ENCODE results near the gene SYK.

SYK gene

DNA sequence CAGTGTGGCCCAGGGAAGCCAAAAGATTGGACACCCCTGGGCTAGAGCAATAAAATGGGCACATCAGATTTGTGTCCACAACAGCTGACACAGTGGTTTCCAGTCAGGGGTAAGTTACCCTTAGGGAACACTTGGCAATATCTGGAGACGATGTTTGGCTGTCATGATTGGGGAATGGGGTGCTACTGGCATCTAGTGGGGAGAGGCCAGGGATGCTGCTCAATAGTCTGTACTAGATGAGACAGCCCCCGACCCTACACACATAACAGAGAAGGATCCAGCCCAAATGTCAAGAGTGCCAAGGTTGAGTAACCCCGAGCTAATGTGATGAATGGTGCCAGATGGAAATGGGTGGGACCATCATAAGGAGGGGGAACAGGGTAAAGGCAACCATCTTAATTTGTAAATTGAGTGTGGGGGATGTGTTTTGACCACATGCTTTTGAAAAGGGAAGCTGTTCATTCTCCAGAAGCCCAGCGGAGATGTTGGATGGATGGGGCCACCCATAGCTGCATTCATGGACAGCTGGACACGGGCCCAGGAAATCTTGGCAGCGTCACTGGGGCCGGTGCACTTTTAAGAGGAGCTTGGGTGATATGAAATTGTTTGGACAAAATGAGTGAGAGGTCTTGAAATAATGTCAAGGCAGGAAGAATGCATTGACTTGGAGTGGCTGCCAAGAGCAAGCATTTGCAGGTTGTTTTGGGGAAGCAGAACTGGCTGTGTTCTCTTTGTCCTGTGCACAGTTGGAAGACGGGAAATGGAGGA is 33.4 kb downstream of the SYK start:
- no peak for DNase-seq (ENCODE audit: extremely low read depth, low read depth)
- H3K4me3 ChIP-seq (replicated peaks; ENCODE audit: low read depth, low read length) = no peak overlapping the region
- no peak for TF ChIP-seq CTCF (IDR thresholded peaks at IDR 0.05; ENCODE audit: low read depth, low read length, missing control alignments)

GRCh38 chr9:90836411-90837080 is 34.9 kb downstream of the SYK start:
- no peak for DNase-seq (ENCODE audit: extremely low read depth, low read depth)
- no peak for TF ChIP-seq CTCF (IDR thresholded peaks at IDR 0.05; ENCODE audit: low read depth, low read length, missing control alignments)
- H3K4me3 ChIP-seq (replicated peaks; ENCODE audit: low read depth, low read length) = no peak overlapping the region

GRCh38 chr9:90838098-90838497 is 36.5 kb downstream of the SYK start:
- H3K4me3 ChIP-seq (replicated peaks; ENCODE audit: low read depth, low read length) = no peak overlapping the region
- no peak for DNase-seq (ENCODE audit: extremely low read depth, low read depth)
- no peak for TF ChIP-seq CTCF (IDR thresholded peaks at IDR 0.05; ENCODE audit: low read depth, low read length, missing control alignments)

DNA sequence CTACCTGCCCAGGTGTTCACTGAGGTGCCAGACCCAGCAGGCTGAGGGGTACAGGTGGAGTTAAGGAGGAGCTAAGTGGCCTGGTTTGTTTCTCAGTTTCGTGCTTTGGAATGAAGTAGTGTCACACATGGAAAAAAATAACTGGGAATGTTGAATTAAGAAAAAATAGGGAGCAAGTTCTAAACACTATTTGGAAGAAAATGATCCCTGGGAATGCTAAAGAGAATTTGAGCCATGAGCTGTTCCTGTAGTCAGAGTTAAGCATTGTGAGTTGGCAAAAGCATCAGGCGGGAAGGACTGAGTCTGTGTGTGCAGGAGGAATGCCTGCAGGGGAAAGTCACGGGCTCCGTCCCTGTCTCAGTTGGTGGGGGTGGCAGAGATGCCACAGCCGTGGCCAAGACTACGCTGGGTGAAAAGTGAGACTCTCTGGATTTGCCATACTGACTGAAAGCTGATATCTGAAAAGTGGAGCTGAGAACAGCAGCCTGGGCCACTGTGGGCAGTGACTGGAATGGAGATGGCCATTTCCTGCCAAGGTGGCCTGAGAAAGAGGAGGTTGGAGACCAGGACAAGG is 37.0 kb downstream of the SYK start:
- H3K4me3 ChIP-seq (replicated peaks; ENCODE audit: low read depth, low read length) = no peak overlapping the region
- TF ChIP-seq CTCF (IDR thresholded peaks at IDR 0.05; ENCODE audit: low read depth, low read length, missing control alignments) = no peak
- DNase-seq (ENCODE audit: extremely low read depth, low read depth) = no peak

GRCh38 chr9:90839183-90839728 is 37.6 kb downstream of the SYK start:
- DNase-seq (ENCODE audit: extremely low read depth, low read depth) = no peak
- no peak overlapping the region for H3K4me3 ChIP-seq (replicated peaks; ENCODE audit: low read depth, low read length)
- no peak for TF ChIP-seq CTCF (IDR thresholded peaks at IDR 0.05; ENCODE audit: low read depth, low read length, missing control alignments)

GRCh38 chr9:90840696-90841095 is 39.1 kb downstream of the SYK start:
- no peak overlapping the region for H3K4me3 ChIP-seq (replicated peaks; ENCODE audit: low read depth, low read length)
- DNase-seq (ENCODE audit: extremely low read depth, low read depth) = no peak
- TF ChIP-seq CTCF (IDR thresholded peaks at IDR 0.05; ENCODE audit: low read depth, low read length, missing control alignments) = no peak

Measured in HFF-Myc (cell line).